OCI-LY1 (cell line): ENCODE results near the gene SMAD7.

ENCODE experiments used
- H2AFZ ChIP-seq: fragments of 200-600 bp; sonication (generic), shearing (Covaris generic); 2 replicates; pipeline ENCODE4 v1.6.0; 2014; ENCODE audit warnings: antibody characterized with exemption, mild to moderate bottlenecking, low read length
- H3F3A ChIP-seq: fragments of 200-600 bp; sonication (generic), shearing (Covaris generic); 2 replicates; pipeline ENCODE4 v1.6.0; 2014; ENCODE audit warnings: mild to moderate bottlenecking, antibody characterized with exemption, low read length, moderate library complexity; ENCODE audit not compliant: insufficient read depth
- H3K27ac ChIP-seq: fragments of 200-600 bp; sonication (generic); 2 replicates; pipeline ENCODE4 v1.5.1; 2014; ENCODE audit warnings: low read length, mixed run types, mild to moderate bottlenecking, low read depth; ENCODE audit not compliant: poor library complexity, severe bottlenecking
- H3K27me3 ChIP-seq: fragments of 200-600 bp; sonication (generic); 2 replicates; pipeline ENCODE4 v1.6.0; 2014; ENCODE audit warnings: antibody characterized with exemption, mild to moderate bottlenecking, low read length, moderate library complexity; ENCODE audit not compliant: insufficient read depth
- H3K36me3 ChIP-seq: fragments of 200-600 bp; sonication (generic); 2 replicates; pipeline ENCODE4 v1.6.1; 2014; ENCODE audit warnings: mild to moderate bottlenecking, antibody characterized with exemption, low read length, moderate library complexity, mixed read lengths; ENCODE audit not compliant: insufficient read depth
- H3K4me1 ChIP-seq: fragments of 200-600 bp; sonication (generic); 2 replicates; pipeline ENCODE4 v1.5.1; 2014; ENCODE audit warnings: mild to moderate bottlenecking, low read length, moderate library complexity; ENCODE audit not compliant: insufficient read depth, severe bottlenecking
- H3K4me2 ChIP-seq: fragments of 200-600 bp; sonication (generic), shearing (Covaris generic); 2 replicates; pipeline ENCODE4 v1.6.1; 2014; ENCODE audit warnings: low read length
- H3K4me3 ChIP-seq: fragments of 200-600 bp; sonication (generic); 2 replicates; pipeline ENCODE4 v1.5.1; 2014; ENCODE audit warnings: low read length, low read depth, mild to moderate bottlenecking, mixed read lengths; ENCODE audit not compliant: poor library complexity, severe bottlenecking
- H3K79me2 ChIP-seq: fragments of 200-600 bp; shearing (Covaris generic); 2 replicates; pipeline ENCODE4 v1.6.1; 2016; ENCODE audit warnings: mixed run types, low read length, mixed read lengths; ENCODE audit not compliant: insufficient read depth
- H3K9ac ChIP-seq: fragments of 200-600 bp; sonication (generic), shearing (Covaris generic); 2 replicates; pipeline ENCODE4 v1.6.1; 2014; ENCODE audit warnings: mild to moderate bottlenecking, low read length, mixed read lengths
- H3K9me2 ChIP-seq: fragments of 200-600 bp; sonication (generic), shearing (Covaris generic); 2 replicates; pipeline ENCODE4 v1.6.1; 2014; ENCODE audit warnings: low read depth, mild to moderate bottlenecking, low read length, mixed read lengths
- H3K9me3 ChIP-seq: fragments of 200-600 bp; shearing (Covaris generic); 2 replicates; pipeline ENCODE4 v1.6.1; 2014; ENCODE audit warnings: low read length, mixed read lengths
- H4K20me1 ChIP-seq: fragments of 200-600 bp; sonication (generic), shearing (Covaris generic); 2 replicates; pipeline ENCODE4 v1.6.0; 2016; ENCODE audit warnings: mild to moderate bottlenecking, low read length; ENCODE audit not compliant: insufficient read depth
- EZH2 ChIP-seq: fragments of 200-600 bp; sonication (generic), shearing (Covaris generic); IDR thresholded peaks from 2 replicates; pipeline ENCODE4 v1.8.0; 2017; ENCODE audit warnings: borderline replicate concordance, mixed run types, mild to moderate bottlenecking, antibody characterized with exemption, low read length, moderate library complexity, mixed read lengths
- TF ChIP-seq, protein P1 (sequence below): fragments of 200-600 bp; sonication (generic), shearing (Covaris generic); IDR thresholded peaks from 2 replicates; pipeline ENCODE4 v1.5.1; 2017; ENCODE audit warnings: mild to moderate bottlenecking, antibody characterized with exemption, low read length, moderate library complexity, mixed read lengths

The SMAD7 gene

DNA sequence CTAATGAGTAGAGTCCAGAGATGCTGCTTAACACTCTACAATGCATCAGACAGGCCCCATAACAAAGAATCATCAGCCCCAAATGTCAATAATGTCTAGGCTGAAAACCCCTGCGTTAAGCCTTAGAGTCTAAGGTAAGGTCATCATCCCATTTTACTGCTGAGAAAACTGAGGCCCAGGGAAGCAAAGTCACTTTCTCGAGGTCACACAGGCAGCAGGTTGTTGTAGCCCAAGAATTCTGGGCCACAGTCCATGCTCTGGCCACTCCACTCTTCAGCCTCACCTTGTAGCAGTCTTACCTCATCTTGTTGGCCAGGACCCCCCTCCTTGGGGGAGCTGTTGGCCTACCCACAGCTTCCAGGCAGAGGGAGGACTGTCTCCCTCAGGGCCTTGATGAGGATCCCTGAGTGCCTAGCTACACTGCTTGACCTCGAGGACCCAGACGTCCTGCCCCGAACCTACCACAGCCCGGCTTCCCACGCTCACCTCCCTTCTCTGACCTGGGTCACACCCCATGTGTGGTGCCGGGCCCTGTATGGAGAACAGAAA, 54.4 kb downstream of the SMAD7 start:
- no peak overlapping the region for H2AFZ ChIP-seq
- 0 out of 2 replicates have a peak, but pooled peaks cover 2% of the 10 kb centered on the region for H3K9me3 ChIP-seq
- no peak overlapping the region for H3K4me3 ChIP-seq
- peaks cover 6% of the 10 kb centered on the region; the same call in 1 of the 2 replicates for H3K27me3 ChIP-seq
- no peaks in the 10 kb centered on the region for H4K20me1 ChIP-seq
- no peaks in the 10 kb centered on the region for H3K36me3 ChIP-seq
- no peaks in the 10 kb centered on the region for H3K4me1 ChIP-seq
- H3K27ac ChIP-seq: no peak overlapping the region
- H3K4me2 ChIP-seq: no peak overlapping the region
- TF ChIP-seq, protein P1, sequence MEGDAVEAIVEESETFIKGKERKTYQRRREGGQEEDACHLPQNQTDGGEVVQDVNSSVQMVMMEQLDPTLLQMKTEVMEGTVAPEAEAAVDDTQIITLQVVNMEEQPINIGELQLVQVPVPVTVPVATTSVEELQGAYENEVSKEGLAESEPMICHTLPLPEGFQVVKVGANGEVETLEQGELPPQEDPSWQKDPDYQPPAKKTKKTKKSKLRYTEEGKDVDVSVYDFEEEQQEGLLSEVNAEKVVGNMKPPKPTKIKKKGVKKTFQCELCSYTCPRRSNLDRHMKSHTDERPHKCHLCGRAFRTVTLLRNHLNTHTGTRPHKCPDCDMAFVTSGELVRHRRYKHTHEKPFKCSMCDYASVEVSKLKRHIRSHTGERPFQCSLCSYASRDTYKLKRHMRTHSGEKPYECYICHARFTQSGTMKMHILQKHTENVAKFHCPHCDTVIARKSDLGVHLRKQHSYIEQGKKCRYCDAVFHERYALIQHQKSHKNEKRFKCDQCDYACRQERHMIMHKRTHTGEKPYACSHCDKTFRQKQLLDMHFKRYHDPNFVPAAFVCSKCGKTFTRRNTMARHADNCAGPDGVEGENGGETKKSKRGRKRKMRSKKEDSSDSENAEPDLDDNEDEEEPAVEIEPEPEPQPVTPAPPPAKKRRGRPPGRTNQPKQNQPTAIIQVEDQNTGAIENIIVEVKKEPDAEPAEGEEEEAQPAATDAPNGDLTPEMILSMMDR: no peak
- TF ChIP-seq EZH2: no peak
- no peak overlapping the region for H3K9ac ChIP-seq
- H3K9me2 ChIP-seq: no peaks in the 10 kb centered on the region
- no peaks in the 10 kb centered on the region for H3K79me2 ChIP-seq
- H3F3A ChIP-seq: no peaks in the 10 kb centered on the region

DNA sequence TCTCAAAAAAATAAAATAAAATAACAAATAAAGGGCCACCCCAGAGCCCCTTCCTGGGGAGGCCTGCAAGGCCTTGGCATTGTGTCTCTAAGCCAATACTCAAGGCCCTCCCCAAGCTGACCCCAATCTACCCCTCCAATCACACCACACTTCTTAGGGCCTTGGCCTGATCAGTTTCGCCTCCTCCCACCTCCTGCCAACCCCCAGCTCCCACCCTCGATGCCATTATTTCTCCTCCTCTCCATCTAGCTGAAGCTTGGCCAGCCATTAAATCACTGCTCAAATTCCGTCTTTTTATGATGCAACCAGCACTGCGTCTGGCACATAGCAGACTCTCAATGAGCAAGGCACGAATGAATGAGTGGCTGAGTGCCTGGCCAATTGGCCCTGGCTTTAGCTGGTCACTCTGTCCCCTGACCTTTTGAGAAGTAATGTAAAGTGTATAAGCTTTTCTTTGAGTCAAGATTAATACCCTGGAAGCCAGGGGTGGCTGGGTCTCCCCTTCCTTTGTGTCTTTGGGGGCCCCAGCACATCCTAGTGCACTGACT, 55.9 kb downstream of the SMAD7 start:
- H4K20me1 ChIP-seq: no peaks in the 10 kb centered on the region
- H3K9me2 ChIP-seq: no peaks in the 10 kb centered on the region
- no peaks in the 10 kb centered on the region; the same call in 1 of the 2 replicates for H3K27me3 ChIP-seq
- H2AFZ ChIP-seq: no peak overlapping the region
- H3K4me2 ChIP-seq: no peak overlapping the region
- no peaks in the 10 kb centered on the region for H3K79me2 ChIP-seq
- H3K36me3 ChIP-seq: no peaks in the 10 kb centered on the region
- no peaks in the 10 kb centered on the region for H3K4me1 ChIP-seq
- no peak for TF ChIP-seq EZH2
- TF ChIP-seq, protein P1: no peak
- no peak overlapping the region for H3K27ac ChIP-seq
- no peaks in the 10 kb centered on the region for H3F3A ChIP-seq
- H3K9ac ChIP-seq: no peak overlapping the region
- no peak overlapping the region for H3K4me3 ChIP-seq
- H3K9me3 ChIP-seq: 0 out of 2 replicates have a peak, but pooled peaks cover 2% of the 10 kb centered on the region

DNA sequence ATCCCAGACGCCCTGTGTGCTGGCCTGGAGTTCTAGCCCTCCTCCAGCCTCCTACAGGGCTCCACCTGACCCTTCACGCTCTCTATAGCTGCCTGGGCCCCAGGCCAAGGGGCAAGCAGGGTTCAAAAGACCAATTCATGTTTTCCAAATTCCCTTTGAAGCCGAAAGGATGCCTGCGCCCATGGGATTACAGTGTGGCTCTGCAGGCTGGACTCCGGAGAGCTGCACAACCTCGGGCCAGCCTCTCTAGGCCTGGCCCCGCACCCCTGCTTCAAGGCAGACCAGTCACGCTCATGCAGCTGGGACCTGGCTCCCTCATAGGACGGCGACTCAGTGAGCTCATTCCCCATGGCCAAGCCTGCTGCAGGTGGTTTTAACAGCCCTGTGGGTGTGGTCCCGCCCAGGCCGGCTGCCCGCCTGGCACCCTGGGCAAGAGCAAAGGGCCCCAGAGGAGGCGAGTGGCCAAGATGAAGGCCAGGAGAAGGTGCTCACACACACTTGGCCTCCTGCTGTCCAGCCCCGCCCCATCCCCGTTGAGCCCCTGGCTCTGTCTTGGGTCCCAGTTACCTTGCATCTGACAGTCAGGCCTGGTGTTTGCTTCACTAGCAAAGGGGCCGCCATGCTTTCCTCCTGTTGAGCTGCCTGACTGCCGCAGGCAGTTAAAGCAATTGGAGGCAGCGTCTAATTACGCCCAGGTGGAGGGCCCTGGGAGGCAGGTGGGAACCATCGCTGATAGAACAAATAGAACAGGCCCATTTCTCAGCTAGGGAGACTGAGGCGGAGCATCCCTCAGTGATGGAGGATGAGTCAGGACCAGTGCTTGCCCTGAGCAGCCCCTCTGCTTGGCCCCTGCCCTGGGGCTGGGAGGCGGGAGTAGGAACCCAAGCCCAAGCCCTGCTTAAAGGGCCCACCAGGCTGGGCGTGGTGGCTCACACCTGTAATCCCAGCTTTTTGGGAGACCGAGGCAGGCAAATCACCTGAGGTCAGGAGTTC, 56.9 kb downstream of the SMAD7 start:
- no peaks in the 10 kb centered on the region for H3F3A ChIP-seq
- TF ChIP-seq, protein P1: no peak
- TF ChIP-seq EZH2: no peak

More for the DNA sequence above, 56.9 kb downstream of the SMAD7 start:
- no peaks in the 10 kb centered on the region; the same call in 1 of the 2 replicates for H3K27me3 ChIP-seq
- no peaks in the 10 kb centered on the region for H3K9me2 ChIP-seq
- H3K4me3 ChIP-seq: no peak overlapping the region
- H3K9me3 ChIP-seq: no peaks in the 10 kb centered on the region
- no peaks in the 10 kb centered on the region for H3K79me2 ChIP-seq
- H3K4me2 ChIP-seq: no peak overlapping the region
- H3K4me1 ChIP-seq: no peaks in the 10 kb centered on the region
- H4K20me1 ChIP-seq: no peaks in the 10 kb centered on the region
- H3K27ac ChIP-seq: no peak overlapping the region
- H2AFZ ChIP-seq: no peak overlapping the region
- no peak overlapping the region for H3K9ac ChIP-seq
- no peaks in the 10 kb centered on the region for H3K36me3 ChIP-seq
